COR-L47 (cell line): ENCODE results near the gene CYLD.
A peak's percentile ranks its signal among the peaks of the same experiment; 100 is the strongest.

Experiments
- DNase-seq: peaks from one replicate; lab custom pipeline; 2025; lab: John Stamatoyannopoulos, UW

The CYLD gene

DNA sequence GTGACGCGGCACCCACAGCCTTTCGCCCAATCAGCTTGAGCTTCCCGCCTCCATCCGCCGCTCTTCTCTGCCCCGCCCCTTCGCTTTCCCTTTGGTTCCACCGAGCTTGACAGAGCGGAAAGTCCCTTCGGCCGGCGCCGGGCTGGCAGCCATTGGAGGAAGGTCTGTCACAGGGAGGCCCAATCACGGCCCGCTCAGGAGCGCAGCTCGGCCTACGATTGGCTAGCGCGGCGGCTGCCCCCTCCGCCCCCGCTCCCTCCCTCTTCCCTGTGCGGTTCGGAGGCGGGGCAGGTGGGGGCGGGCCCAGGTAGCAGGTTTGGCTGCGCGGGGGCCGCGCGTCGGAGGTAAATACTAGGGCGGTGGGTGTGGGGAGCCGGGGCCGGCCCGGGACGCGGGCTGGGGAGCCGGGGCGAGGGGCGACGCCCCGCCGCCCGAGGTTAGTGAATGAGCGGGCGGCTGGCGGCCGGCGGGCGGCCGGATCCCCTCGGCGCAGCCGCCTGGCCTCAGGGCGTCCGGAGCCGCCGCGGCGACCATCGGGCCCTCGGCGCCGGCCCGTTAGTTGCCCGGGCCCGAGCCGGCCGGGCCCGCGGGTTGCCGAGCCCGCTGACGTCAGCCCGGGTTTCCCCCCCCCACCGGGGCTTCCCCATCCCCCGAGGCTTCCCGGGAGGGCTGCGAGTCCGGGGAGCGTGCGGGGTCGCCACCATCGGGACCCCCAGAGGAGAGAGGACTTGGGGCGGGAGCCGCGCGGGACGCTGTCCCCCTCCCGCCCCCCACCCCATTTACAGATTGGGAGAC, at the start of gene CYLD:
Gene CYLD, plus strand, starts transcription at position 306 of the 795 bp plus-strand sequence. CDS start 7,613 bp downstream, outside the sequence.
- peak; percentile 100 for DNase-seq

DNA sequence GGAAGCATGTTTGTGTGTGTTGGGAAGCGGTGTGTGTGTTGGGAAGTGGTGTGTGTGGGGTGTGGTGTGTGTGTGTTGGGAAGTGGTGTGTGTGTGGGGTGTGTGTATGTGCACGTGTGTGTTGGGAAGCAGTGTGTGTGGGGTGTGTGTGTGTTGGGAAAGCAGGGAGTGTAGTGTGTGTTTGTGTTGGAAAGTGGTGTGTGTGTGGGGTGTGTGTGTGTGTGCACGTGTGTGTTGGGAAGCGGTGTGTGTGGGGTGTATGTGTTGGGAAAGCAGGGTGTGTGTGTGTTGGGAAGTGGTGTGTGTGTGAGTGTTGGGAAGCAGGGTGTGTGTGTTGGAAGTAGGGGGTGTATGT, 49.3 kb upstream of the CYLD start:
- no peak for DNase-seq

DNA sequence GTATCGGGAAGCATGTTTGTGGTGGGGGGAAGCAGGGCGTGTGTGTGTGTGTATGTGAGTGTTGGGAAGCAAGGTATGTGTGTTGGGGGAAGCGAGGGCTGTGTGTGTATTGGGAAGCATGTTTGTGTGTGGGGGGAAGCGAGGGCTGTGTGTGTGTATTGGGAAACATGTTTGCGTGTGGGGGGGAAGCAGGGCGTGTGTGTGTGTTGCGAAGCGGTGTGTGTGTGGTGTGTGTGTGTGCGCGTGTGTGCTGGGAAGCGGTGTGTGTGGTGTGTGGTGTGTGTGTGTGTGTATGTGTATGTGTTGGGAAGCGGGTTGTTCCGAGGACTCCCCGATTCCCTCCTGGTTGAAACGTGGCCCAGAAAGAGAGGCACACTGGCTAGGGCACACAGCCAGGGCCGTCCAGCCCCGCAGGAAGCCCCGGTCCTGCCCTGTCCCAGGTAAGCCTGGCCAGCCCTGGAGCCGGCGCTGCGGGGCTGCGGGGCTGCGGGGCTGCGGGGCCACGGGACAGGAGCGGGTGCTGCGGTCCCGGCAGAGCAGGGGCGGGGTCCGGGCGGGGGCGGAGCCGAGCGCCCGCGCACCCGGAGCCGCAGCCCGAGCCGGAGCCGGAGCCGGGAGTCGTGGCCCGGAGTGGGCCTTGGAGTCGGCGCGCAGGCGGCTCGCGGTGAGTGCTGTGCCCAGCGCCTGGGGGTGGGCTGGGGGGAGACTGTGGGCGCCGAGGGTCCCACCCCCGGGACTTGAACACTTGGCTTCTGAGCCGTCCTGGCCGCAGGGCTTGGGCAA, 48.7 kb upstream of the CYLD start, which contains the start of gene NOD2:
Gene NOD2, plus strand, starts transcription at position 608 of the 783 bp plus-strand sequence. CDS start 5,890 bp downstream, outside the sequence.
- DNase-seq: no peak

- no peak for DNase-seq
These were observed 47.7 kb upstream of the CYLD start for GRCh38 chr16:50694206-50694605.

DNA sequence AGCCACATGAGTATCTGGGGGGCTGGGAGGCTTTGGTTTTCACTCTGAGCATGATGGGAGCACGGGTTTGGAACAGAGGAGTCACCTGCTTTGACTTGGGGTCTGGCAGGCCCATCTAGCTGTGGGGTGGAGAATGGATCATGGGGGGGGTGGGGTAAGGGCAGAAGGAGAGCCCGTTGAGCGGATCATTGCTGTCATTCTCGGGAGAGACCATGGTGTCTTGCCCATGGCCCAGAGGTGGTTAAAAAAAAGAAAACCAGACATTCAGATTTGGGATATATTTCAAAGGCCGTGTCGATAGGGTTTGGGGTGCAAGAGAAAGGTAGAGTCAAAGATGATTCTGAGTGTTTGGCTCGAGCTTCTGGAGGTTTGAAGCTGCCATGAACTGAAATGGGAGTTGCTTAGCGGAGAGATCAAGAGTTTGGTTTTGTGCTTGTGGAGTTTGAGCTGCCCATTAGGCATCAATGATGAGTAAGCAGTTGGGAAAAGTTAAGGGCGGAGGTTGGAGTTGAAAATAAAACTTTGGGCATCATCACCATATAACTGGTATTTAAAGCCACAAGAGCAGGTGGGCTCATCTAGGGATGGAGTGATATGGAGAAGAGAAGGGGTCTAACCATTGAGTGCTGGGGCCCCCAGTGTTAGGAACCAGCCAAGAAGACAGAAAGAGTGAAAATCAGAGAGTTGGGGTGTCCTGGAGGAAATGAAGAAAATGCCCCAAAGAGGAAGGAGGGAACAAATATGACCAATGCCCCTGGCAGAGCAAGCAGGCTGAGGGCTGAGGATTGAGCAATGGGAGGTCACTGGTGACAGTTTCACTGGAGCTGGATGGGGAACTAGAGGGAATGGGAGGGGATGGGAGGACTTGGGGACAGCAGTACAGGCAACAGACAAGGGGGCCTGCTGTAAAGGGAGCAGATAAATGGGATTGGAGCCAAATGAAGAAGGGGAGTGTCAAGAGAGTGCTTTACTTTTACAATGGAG, 46.6 kb upstream of the CYLD start:
- DNase-seq: no peak

DNA sequence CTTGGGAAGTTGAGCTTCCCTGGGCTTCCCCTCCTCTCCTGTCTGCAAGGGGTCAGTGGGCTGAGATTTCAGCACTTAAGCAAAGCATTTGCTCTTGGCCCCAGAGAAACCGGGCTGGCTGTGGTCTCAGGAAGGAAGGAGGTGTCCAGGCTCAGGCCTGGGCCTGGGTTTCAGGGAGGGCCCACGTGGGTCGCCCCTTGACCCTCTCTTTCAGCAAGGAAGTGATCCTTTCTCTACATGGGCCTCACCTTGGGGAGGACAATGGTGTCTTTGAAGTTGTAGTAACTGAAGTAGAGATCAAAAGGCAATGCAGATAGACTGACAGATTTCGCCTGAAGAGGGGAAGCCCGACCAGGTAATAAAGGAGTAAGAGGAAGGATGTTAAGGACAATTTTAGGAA, 45.8 kb upstream of the CYLD start:
- DNase-seq: no peak

GRCh38 chr16:50696575-50697420, 45.1 kb upstream of the CYLD start:
- DNase-seq: no peak

- no peak for DNase-seq
These were observed 44.5 kb upstream of the CYLD start for GRCh38 chr16:50697421-50697715.

DNA sequence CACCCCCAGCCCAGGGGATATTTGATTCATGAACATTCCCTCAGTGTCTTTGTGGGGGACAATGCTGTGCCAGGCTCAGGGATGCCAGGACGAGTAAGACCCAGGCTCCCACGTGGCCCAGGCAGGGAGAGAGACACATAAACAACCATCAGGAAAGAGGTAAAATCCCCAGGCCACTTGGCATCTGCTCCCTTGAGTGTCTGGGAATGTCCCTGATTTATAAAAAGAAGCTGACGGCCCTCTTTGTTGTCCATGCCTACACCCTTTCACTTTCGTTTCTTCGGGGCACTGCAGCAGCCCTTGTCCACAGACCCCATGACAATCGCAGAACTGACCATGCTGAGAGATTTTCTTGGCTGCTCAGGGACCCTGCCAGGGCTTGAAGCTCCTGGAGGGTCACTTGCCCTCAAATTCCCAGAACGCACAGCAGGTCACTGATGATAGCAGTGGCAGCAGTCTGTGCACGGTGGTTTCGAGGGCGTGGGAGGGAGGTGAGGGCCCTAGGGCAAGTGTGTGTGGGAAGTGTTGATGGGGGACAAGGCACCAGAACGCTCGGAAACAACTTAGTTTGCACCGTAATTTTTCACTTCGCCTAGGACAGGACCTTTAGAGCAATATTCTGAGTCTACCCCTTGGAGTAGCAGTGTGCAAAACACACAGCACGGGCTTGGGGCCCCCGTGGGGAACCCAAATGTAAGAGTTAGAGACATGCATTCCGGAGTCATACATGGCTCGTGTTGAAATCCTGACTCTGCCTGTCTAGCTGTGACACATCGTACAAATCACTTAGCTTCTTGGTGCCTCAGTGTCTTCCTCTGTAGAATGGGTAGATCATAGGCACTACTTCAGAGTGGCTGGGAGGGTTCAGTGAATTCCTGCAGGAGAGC, 43.8 kb upstream of the CYLD start:
- DNase-seq: no peak

GRCh38 chr16:50699326-50700159, 42.3 kb upstream of the CYLD start:
- DNase-seq: no peak

GRCh38 chr16:50702725-50703124, 39.2 kb upstream of the CYLD start:
- no peak for DNase-seq

DNA sequence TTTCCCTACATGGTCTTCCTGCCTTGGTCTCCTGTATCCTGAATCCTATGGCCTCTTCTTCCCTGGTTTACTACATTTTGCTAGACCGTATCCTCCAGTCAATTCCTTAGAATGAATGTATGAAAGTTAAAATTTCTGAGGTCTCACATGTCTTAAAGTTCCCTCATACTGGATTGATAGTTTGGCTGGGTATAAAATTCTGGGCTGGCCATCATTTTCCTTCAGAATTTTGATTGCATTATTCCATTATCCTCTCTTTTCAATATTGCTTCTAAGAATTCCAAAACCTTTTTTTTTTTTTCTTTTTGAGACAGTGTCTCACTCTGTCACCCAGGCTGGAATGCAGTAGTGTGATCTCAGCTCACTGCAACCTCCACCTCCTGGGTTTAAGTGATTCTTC, 37.6 kb upstream of the CYLD start:
- DNase-seq: no peak

- DNase-seq: no peak
These were observed 36.3 kb upstream of the CYLD start for GRCh38 chr16:50705436-50706110.

GRCh38 chr16:50706250-50706649, 35.6 kb upstream of the CYLD start:
- no peak for DNase-seq

- no peak for DNase-seq
These were observed 33.4 kb upstream of the CYLD start for GRCh38 chr16:50708373-50709060.

DNA sequence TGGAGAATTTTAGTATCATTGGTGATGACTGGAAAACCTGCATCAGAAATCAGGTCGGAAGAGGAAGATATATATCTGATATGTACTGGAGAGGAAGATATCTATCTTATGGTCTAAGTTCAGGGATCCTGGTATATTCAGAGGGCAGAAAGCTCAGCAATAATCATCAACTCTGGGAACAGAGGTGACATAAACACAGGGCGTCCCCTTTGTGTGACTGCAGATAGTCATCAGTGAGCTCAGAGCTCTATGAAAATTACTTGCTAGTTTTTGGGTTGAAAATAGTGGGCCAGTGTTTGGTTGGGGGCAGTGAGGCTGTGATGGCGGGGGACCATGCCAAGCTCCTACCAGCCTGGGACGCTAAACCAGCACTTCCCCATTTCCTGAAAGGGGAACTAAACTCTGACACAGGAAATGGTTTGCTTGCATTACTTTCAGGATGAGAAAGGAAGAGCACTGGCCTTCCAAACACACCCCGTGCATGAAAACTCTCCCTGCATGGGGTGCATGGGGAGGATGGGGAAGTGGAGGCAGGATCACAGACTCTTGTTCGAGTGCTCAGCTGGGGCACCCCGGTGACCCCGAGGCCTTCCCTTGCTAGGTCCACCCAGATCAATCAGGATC, 32.7 kb upstream of the CYLD start:
- no peak for DNase-seq

DNA sequence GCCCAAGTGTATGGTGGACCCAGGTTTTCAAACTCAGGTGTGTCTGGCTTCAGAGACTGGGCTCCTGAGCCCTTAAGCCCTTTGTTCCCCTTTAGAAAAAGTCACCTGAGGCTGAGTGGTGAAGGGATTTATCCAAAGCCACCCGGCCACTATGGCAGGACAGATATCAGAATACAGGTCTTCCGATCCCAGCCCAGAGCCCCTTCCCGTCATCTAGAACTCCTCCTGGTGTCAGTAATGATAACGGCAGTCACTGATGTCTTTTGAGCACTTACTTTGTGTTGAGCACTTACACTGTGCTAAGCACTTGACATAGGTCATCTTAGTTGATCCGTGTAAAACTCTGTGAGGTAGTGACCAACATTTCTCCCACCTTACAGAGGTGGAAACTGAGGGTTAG, 31.9 kb upstream of the CYLD start:
- DNase-seq: no peak

DNA sequence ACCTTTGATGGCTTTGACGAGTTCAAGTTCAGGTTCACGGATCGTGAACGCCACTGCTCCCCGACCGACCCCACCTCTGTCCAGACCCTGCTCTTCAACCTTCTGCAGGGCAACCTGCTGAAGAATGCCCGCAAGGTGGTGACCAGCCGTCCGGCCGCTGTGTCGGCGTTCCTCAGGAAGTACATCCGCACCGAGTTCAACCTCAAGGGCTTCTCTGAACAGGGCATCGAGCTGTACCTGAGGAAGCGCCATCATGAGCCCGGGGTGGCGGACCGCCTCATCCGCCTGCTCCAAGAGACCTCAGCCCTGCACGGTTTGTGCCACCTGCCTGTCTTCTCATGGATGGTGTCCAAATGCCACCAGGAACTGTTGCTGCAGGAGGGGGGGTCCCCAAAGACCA, 30.8 kb upstream of the CYLD start:
- DNase-seq: no peak
